ENCODE data around the gene CHAF1A. TPM values are rescaled to one million over a fixed set of nuclear protein-coding genes. Genes with fewer than 3 reads are reported as not detected.

Gene CHAF1A
- polyA plus RNA-seq, 1 donor from 2014 or later: 9.4 TPM

DNA sequence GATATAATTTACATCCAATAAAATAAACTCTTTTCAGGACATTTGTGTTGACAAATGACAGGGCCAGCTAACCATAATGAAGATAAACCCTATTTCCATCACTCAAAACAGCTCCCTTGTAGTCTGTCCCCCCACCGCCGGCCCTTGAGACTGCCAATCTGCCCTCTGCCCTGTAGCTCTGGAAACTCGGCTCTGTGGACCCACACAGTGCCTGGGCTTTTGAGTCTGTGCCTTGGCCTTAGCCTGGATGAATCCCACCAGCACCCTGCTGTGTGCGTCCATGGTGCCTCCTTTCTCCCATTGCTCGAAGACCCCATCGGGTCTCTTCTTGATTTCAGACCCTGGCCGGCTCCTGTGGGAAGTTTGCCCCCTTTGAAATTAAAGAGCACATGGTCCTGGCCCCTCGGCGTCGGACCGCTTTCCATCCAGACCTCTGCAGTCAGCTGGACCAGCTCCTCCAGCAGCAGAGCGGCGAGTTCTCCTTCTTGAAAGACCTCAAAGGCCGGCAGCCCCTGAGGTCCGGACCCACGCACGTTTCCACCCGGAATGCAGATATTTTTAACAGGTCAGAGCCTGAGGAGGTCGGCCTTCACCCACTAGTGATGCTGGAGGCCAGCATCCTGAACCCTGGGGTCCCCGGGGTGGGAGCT, 26.0 kb downstream of the CHAF1A start:
- H3K27ac ChIP-seq (ENCODE audit: low read length): no peak overlapping the region
- no peaks in the 10 kb centered on the region for H3K79me2 ChIP-seq (replicated peaks; ENCODE audit: insufficient read depth, low read length)
- no peak overlapping the region for H3K4me2 ChIP-seq (ENCODE audit: low read length)
- no peaks in the 10 kb centered on the region for H3F3A ChIP-seq (ENCODE audit: insufficient read depth, low read length, poor library complexity, severe bottlenecking)
- H2AFZ ChIP-seq (ENCODE audit: low read depth, low read length): no peak overlapping the region
- no peak overlapping the region for H3K4me3 ChIP-seq (ENCODE audit: low read length)
- no peak for TF ChIP-seq TAF1 (IDR thresholded peaks at IDR 0.05; ENCODE audit: low read depth)
- no peak for TF ChIP-seq POLR2AphosphoS5 (IDR thresholded peaks at IDR 0.05)
- TF ChIP-seq EZH2 (IDR thresholded peaks at IDR 0.05; ENCODE audit: borderline replicate concordance, insufficient read depth, low read length, poor library complexity, severe bottlenecking): no peak
- TF ChIP-seq, protein P1, sequence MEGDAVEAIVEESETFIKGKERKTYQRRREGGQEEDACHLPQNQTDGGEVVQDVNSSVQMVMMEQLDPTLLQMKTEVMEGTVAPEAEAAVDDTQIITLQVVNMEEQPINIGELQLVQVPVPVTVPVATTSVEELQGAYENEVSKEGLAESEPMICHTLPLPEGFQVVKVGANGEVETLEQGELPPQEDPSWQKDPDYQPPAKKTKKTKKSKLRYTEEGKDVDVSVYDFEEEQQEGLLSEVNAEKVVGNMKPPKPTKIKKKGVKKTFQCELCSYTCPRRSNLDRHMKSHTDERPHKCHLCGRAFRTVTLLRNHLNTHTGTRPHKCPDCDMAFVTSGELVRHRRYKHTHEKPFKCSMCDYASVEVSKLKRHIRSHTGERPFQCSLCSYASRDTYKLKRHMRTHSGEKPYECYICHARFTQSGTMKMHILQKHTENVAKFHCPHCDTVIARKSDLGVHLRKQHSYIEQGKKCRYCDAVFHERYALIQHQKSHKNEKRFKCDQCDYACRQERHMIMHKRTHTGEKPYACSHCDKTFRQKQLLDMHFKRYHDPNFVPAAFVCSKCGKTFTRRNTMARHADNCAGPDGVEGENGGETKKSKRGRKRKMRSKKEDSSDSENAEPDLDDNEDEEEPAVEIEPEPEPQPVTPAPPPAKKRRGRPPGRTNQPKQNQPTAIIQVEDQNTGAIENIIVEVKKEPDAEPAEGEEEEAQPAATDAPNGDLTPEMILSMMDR (IDR thresholded peaks at IDR 0.05; ENCODE audit: poor library complexity, severe bottlenecking): no peak
- TF ChIP-seq, protein P2, sequence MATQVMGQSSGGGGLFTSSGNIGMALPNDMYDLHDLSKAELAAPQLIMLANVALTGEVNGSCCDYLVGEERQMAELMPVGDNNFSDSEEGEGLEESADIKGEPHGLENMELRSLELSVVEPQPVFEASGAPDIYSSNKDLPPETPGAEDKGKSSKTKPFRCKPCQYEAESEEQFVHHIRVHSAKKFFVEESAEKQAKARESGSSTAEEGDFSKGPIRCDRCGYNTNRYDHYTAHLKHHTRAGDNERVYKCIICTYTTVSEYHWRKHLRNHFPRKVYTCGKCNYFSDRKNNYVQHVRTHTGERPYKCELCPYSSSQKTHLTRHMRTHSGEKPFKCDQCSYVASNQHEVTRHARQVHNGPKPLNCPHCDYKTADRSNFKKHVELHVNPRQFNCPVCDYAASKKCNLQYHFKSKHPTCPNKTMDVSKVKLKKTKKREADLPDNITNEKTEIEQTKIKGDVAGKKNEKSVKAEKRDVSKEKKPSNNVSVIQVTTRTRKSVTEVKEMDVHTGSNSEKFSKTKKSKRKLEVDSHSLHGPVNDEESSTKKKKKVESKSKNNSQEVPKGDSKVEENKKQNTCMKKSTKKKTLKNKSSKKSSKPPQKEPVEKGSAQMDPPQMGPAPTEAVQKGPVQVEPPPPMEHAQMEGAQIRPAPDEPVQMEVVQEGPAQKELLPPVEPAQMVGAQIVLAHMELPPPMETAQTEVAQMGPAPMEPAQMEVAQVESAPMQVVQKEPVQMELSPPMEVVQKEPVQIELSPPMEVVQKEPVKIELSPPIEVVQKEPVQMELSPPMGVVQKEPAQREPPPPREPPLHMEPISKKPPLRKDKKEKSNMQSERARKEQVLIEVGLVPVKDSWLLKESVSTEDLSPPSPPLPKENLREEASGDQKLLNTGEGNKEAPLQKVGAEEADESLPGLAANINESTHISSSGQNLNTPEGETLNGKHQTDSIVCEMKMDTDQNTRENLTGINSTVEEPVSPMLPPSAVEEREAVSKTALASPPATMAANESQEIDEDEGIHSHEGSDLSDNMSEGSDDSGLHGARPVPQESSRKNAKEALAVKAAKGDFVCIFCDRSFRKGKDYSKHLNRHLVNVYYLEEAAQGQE (IDR thresholded peaks at IDR 0.05; ENCODE audit: borderline replicate concordance): no peak
- no peak for TF ChIP-seq MXI1 (conservative IDR thresholded peaks at IDR 0.05; ENCODE audit: poor library complexity, severe bottlenecking)
- no peak for TF ChIP-seq RAD21 (conservative IDR thresholded peaks at IDR 0.05)
- no peak for TF ChIP-seq SMC3 (conservative IDR thresholded peaks at IDR 0.05; ENCODE audit: poor library complexity)
- no peak for TF ChIP-seq EP300 (conservative IDR thresholded peaks at IDR 0.05; ENCODE audit: poor library complexity, severe bottlenecking)
- H3K9me2 ChIP-seq (ENCODE audit: insufficient read depth, low read length): no peaks in the 10 kb centered on the region
- no peaks in the 10 kb centered on the region for H3K9me3 ChIP-seq (ENCODE audit: low read length)
- H4K20me1 ChIP-seq (ENCODE audit: insufficient read depth): no peaks in the 10 kb centered on the region
- H3K9ac ChIP-seq (ENCODE audit: low read length): no peak overlapping the region
- no peaks in the 10 kb centered on the region for H3K36me3 ChIP-seq (ENCODE audit: insufficient read depth, low read length)
- no peaks in the 10 kb centered on the region for H3K27me3 ChIP-seq (ENCODE audit: insufficient read depth, low read depth, low read length)

DNA sequence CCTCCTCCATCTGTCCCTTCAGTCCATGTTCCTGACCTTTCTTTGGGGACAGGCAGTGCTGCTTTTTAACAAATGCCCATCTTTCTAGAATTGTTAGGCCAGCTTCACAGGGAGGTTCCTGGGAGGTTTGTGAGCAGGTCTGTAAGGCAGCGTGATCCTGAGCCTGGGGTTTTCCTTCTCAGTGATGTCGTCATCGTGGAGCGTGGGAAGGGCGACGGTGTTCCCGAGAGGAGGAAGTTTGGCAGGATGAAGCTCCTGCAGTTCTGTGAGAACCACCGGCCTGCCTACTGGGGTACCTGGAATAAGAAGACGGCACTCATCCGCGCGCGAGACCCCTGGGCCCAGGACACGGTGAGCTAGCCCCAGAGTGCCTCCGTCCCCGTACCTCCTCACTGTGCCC, 26.8 kb downstream of the CHAF1A start:
- Histone ChIP-seq H3K4me2 (ENCODE audit: low read length) (no peak overlapping the region), H3K27ac (ENCODE audit: low read length) (no peak overlapping the region), H3F3A (ENCODE audit: insufficient read depth, low read length, poor library complexity, severe bottlenecking) (no peaks in the 10 kb centered on the region), H3K79me2 (replicated peaks; ENCODE audit: insufficient read depth, low read length) (no peaks in the 10 kb centered on the region), H4K20me1 (ENCODE audit: insufficient read depth) (no peaks in the 10 kb centered on the region), H3K9ac (ENCODE audit: low read length) (no peak overlapping the region), H3K9me3 (ENCODE audit: low read length) (no peaks in the 10 kb centered on the region), H3K9me2 (ENCODE audit: insufficient read depth, low read length) (no peaks in the 10 kb centered on the region), H3K27me3 (ENCODE audit: insufficient read depth, low read depth, low read length) (no peaks in the 10 kb centered on the region), H2AFZ (ENCODE audit: low read depth, low read length) (no peak overlapping the region), H3K36me3 (ENCODE audit: insufficient read depth, low read length) (no peaks in the 10 kb centered on the region), H3K4me3 (ENCODE audit: low read length) (no peak overlapping the region)
- TF ChIP-seq TAF1 (IDR thresholded peaks at IDR 0.05; ENCODE audit: low read depth) (no peak), EP300 (conservative IDR thresholded peaks at IDR 0.05; ENCODE audit: poor library complexity, severe bottlenecking) (no peak), EZH2 (IDR thresholded peaks at IDR 0.05; ENCODE audit: borderline replicate concordance, insufficient read depth, low read length, poor library complexity, severe bottlenecking) (no peak), POLR2AphosphoS5 (IDR thresholded peaks at IDR 0.05) (no peak), MXI1 (conservative IDR thresholded peaks at IDR 0.05; ENCODE audit: poor library complexity, severe bottlenecking) (no peak), RAD21 (conservative IDR thresholded peaks at IDR 0.05) (no peak), SMC3 (conservative IDR thresholded peaks at IDR 0.05; ENCODE audit: poor library complexity) (no peak)
- TF ChIP-seq, protein P1 (IDR thresholded peaks at IDR 0.05; ENCODE audit: poor library complexity, severe bottlenecking): no peak
- TF ChIP-seq, protein P2 (IDR thresholded peaks at IDR 0.05; ENCODE audit: borderline replicate concordance): no peak
